GM19397 (cell line): Measurements from ENCODE around the gene TSPAN18.

Experiments
- ATAC-seq: cut with Tn5 transposase; IDR thresholded peaks from one replicate; pipeline ENCODE4 v1.9.1; 2021; ENCODE audit warnings: mild to moderate bottlenecking, moderate library complexity; ENCODE audit not compliant: unreplicated experiment

TSPAN18 gene

DNA sequence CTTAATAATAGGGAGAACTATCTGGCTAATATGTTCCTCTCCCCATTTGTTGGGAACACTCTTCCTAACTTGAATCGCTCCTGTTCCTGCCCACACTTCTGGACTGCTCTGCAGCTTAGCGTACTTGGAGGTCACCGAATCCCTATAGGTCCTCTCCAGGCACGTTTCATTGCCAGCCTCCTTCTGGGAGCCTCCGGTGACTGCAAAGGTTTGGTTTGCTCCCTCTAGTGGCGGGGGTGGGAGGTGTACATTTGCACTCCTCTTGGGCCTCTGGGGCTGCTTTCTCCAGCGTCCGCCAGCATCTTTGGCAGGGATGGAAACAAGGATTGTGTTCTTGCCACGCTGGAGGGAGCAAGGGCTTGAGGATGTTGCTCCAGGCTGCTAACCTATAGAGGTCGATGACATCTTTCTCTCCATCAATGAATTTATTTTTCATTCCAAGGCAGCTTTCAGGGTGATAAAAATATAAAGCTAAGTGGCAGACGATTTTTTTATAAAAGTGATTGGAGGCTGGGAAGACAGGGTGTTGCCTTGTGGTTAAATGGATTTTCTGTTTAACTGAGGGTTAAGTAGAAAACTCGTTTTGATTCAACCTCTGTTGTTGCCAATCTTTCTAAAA lies 48.7 kb downstream of the TSPAN18 start:
- ATAC-seq: no peak

- no peak for ATAC-seq
Observed at GRCh38 chr11:44775985-44776446, 49.3 kb downstream of the TSPAN18 start.

DNA sequence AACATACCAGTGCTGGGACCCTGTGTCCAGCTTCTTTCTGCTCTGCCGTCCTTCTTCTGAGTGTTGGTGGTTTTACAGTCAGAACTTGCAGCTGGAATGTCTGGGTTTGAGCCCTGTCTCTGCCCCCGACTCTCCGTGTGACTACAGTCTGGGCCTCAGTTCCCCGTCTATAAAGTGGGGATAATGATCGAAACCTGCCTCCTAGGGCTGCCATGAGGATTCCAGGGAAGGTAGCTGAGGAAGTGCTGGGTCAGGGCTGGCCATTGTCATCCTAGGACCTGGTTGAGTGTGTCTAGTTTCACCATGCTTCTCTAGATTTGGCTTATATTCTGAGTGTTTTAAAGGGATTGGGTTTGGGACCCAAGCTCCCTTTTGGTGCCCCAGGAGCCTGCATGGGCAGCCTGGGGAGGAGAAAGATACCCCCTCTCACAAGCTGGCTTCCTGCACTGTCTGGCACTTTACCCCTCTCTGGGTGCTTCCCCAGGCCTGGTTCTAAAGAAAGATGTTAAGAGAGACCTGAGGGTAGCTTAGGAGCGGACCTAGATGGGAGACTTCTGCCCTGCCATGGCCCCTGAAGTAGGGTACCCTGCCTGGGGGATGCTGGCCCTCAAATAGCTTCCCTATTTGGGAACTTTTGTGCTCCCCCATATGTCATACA lies 49.9 kb downstream of the TSPAN18 start:
- no peak for ATAC-seq

DNA sequence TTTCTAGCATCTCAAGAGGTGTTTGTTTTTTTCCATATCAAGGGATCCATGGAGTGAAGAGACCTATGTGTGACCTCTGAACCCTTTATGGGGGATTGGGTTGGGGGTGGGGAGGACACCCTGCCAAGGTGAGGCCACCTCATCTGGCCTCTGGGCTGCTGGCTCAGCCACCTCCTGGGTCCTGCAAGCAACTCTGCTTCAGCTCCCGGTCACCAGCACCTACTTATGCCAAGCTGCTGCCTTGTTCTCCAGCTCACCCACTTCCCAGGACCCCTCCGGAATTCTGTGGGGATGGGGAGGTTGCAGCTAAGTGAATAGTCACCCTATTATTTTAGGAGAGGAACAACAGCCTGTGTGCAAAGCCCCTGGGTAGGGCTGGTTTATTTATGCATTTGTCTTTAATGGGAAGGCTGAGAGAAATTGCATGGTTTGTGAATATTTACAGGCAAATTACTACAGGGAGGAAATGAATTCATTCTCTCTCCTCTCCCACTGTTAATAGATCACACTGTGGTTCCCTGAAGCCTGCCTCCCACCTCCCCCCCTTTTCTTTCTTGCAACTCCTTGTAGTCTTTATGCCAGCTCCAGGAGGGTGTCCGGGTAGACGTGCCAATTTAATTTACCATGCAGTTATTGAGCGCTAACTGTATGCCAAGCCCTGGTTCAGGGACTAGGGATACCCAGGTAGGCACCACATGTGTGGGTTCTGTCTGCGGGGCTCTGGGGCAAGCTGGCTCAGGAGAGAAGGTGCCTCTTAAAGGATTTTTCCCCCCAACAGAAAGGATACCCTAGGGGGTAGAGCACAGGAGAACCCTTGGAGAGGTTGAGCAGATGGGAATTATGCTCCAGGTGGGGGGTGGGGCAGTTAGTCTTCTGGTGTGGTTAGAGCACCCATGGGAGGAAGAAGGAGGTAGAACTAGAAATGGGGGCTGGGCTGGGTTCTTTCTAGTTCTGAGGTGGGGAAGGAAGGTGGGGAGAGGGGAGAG lies 50.7 kb downstream of the TSPAN18 start:
- ATAC-seq: no peak

DNA sequence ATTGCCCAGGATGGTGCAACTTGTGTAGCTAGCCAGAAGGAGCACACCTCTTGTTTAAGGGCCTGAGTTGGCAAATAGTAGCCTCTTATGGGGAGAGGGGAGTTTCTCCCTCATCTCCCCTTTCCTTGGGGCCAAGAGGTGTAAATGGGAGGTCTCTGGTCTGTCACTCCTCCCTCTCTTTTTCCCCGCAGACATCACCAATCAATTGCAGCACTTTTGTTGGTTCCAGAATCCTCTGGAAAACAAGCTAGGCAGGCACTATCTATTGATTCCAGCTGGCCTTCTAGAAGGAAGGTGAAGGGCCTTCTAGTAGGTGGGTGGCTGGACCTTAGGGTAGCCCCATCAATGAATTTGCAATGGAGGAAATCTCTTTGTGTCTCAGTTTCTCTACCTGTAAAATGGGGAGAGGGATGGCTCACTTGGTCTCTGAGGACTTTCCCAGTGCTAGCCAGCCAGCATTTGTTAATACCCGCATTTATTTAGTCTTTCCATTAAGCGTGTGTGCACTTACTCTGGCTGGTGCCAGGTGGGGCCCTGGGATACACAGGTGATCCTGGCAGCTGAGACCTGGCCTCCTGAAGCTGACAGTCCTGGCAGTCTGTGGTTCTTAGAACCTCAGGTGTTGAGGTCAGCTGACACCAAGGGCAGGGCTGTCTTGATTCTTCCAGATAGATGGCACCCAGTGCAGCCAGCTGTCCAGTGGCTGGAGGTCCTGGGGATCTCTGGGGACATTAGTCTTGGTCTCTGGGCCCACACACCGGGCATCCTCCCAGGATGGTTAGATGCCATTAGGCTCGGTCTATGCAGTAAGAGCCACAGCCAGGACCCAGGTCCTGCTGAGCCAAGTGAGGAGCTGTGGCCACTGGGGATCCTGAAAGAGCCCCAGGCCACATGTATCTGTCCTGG lies 51.7 kb downstream of the TSPAN18 start:
- ATAC-seq: no peak

- no peak for ATAC-seq
Observed at GRCh38 chr11:44779736-44780520, 53.2 kb downstream of the TSPAN18 start.

- no peak for ATAC-seq
Observed at GRCh38 chr11:44780940-44781631, 54.3 kb downstream of the TSPAN18 start.

DNA sequence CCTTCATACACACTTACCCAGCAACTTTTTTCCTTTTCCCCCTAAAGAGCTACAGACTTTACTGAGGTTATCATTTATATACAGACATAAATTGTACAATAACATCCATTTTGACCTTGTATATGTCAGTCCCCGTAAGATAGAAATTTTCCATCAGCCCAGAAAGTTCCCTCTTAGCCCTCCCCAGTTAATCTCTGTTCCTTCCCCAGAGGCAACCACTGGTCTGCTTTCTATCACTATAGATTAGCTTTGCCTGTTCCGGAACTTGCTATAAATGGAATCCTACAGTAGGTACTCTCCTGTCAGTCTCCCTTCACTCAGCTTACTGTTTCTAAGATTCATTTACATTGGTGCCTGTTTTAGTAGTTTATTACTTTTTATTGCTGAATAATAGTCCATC lies 54.9 kb downstream of the TSPAN18 start:
- ATAC-seq: no peak

DNA sequence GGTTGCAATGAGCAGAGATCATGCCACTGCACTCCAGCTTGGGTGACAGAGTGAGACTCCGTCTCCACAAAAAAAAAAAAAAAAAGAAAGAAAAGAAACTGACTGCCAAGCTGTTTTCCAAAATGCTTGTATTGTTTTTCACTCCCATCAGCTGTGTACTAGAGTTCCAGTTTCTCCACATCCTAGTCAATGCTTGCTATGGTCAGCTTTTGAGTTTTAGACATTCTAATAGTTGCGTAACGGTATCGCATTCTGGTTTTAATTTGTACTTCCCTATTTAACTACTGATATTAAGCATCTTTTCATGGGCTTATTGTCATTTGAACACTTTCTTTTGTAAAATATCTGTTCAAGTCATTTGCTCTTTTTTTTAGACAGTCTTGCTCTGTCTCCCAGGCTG lies 55.7 kb downstream of the TSPAN18 start:
- no peak for ATAC-seq

GRCh38 chr11:44784436-44784760 lies 57.6 kb downstream of the TSPAN18 start:
- no peak for ATAC-seq

GRCh38 chr11:44784851-44785250 lies 58.1 kb downstream of the TSPAN18 start:
- no peak for ATAC-seq

DNA sequence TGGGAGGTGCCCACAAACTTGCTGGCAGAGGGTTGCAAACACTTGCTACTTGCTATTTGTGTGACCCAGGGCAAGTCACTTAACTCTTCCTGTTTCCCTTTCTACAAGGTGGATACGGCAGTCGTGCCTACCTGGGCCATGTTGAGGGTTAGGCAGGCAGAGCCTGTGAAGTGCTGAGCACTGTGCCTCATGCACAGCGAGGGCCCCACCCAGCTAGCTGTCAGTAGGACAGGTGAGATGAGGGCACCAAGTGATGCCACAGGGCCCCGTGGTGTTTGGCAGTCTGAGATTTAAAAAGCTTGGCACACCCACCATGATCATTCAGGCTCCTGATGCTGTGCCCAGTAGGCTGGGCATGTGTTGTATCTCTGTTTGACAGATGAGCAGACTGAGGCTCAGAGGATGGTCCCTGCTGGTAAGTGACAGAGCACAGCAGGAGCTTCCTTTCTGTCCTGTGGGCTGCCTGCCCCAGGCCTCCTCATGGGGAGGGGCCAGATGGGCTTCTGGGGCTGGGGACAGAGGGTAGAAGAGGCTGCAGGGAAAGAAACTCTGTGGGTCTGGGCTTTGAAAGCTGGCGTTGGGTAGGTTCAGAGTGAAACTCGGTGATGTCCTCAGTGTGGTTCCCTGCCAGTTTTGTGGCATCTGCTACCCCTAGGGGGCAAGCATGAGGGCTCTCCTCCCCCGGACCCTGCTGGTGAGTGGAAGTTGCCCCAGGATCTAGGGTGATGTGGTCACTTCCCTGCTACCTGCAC lies 59.3 kb downstream of the TSPAN18 start:
- no peak for ATAC-seq

DNA sequence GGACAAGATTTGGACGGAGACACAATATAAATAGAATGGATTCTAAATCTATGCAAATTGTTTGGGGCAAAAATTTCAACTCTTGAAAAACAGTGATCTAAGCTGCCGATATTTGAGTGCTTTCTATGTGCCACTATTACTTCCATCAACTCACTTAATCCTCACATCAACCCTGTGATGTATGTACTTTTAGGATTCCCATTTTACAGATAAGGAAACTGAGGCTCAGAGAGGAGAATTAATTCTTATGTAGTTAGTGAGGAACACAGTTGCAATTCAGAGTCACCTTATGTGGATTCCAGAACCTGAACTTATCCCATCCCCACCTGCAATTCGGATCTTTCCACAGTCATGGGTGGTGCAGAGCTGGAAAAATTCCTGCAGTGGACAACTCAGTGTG lies 60.3 kb downstream of the TSPAN18 start:
- ATAC-seq: no peak

GRCh38 chr11:44787981-44788380 lies 61.2 kb downstream of the TSPAN18 start:
- ATAC-seq: no peak

GRCh38 chr11:44788536-44789261 lies 61.9 kb downstream of the TSPAN18 start:
- ATAC-seq: no peak

DNA sequence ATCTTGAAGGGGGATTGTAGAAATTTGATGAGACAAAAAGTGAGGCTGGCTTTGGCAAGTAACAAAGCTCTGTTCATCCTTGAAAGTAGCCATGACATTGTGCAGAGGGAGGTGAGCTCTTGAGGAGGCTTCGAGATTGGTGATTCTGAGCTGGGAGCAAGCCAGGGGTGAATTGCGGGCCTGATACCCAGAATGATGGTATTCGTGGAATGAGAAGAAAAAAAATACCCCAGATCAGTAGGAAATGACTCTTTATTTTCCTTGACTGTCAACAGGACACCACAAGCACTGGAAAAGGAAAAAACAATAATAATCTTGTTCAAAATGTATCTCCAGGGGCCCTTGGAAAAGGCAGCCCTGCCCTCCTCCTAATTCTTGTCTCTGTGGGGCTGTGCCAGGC lies 62.7 kb downstream of the TSPAN18 start:
- no peak for ATAC-seq

DNA sequence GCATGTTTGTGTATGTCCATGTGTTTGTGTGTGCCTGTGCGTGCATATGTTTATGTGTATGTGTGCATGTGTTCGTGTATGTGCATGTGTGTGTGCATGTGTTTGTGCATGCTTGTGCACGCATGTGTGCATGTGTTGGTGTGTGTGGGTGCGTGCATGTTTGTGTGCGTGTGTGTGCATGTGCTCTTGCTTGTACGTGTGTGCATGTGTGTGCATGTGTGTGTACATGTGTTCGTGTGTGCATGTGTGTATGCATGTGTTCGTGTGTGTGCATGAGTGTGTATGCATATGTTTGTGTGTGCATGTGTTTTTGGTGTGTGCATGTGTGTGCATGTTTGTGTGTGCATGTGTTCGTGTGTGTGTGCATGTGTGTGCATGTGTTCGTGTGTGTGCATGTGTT lies 63.4 kb downstream of the TSPAN18 start:
- ATAC-seq: no peak

DNA sequence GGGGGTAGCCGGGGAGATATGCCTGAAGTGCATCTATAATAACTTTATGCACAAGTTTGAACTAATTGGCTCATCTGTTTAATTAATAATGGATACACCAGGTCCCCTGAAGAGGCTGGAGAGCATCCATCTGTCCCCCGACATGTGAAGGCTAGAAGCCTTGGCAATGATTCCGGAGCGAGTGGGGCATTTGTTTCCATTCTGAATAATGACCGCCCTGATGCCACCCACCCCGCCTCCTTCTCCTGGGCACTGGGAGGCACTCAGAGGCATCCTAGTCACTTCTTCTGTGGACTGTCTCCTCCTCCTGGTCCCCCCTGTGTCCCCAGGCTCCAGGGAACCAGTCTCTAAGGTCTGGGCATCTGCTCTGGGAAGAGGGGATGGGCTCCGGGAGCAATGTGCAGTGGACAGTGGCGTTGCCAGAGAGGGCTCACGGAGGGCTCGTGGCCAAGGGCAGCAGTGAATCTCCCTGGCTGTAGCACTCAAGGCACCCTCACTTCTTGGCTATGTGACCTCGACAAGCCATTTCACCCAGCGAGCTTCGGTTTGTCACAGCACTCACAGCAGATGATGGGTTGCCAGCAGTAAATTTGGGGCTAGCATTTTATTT lies 64.7 kb downstream of the TSPAN18 start:
- no peak for ATAC-seq
